ENCODE results near the gene ZNF524.

Gene ZNF524

DNA sequence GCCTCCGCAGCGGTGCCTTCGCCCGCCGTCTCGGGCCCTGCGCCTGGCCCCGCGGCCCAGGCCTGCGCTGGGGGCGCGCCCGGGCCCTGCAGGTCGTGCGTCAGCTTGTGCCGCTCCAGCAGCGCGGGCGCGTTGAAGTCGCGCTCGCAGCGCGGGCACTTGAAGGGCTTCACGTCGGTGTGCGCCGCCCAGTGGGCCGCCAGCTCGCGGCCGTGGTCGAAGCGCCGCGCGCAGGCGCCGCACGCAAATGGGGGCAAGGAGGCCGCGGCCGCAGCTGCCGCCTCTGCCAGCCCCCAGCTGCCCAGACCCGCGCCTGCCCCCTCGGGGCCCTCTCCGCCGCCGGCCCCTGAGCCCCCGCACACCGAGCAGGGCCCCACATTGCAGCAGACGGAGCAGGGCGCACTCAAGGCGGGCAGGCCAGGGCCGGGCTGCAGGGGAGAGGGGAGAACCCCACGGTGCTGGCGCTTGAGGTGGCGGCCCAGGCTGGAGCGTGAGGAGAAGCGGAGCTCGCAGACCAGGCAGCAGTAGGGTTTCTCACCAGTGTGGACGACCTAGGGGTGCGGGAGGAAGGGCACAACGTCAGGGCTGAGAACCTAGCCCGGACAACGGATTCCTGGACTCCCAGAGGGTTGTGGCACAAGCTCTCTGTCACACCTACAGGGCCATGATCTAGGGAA, 6.9 kb upstream of the ZNF524 start:
- H3F3A ChIP-seq (ENCODE audit: insufficient read depth, low read length): no peaks in the 10 kb centered on the region
- H3K4me3 ChIP-seq (ENCODE audit: low read length): no peak overlapping the region
- no peaks in the 10 kb centered on the region for H3K4me1 ChIP-seq (ENCODE audit: low read length)
- H3K9ac ChIP-seq (ENCODE audit: low read length): no peak overlapping the region
- no peak for DNase-seq
- H2AFZ ChIP-seq (ENCODE audit: low read length): no peak overlapping the region
- no peaks in the 10 kb centered on the region for H3K9me2 ChIP-seq (replicated peaks; ENCODE audit: insufficient read depth, low read length)
- TF ChIP-seq EZH2 (optimal IDR thresholded peaks at IDR 0.05; ENCODE audit: low read depth, low read length) (no peak), EZH2phosphoT487 (IDR thresholded peaks at IDR 0.05; ENCODE audit: low read length) (no peak), CTCF (IDR thresholded peaks at IDR 0.05; ENCODE audit: low read length) (no peak)
- H3K27me3 ChIP-seq (replicated peaks; ENCODE audit: insufficient read depth, low read length): peaks cover 18% of the 10 kb centered on the region
- H3K9me3 ChIP-seq (replicated peaks; ENCODE audit: insufficient read depth, low read length): no peaks in the 10 kb centered on the region
- no peak overlapping the region for H3K27ac ChIP-seq (ENCODE audit: low read length)
- no peaks in the 10 kb centered on the region for H4K20me1 ChIP-seq (ENCODE audit: insufficient read depth, low read length)
- H3K36me3 ChIP-seq (replicated peaks; ENCODE audit: insufficient read depth, low read length): no peaks in the 10 kb centered on the region
- no peaks in the 10 kb centered on the region for H3K79me2 ChIP-seq (ENCODE audit: low read length)
- no peak overlapping the region for H3K4me2 ChIP-seq (ENCODE audit: low read depth, low read length)

DNA sequence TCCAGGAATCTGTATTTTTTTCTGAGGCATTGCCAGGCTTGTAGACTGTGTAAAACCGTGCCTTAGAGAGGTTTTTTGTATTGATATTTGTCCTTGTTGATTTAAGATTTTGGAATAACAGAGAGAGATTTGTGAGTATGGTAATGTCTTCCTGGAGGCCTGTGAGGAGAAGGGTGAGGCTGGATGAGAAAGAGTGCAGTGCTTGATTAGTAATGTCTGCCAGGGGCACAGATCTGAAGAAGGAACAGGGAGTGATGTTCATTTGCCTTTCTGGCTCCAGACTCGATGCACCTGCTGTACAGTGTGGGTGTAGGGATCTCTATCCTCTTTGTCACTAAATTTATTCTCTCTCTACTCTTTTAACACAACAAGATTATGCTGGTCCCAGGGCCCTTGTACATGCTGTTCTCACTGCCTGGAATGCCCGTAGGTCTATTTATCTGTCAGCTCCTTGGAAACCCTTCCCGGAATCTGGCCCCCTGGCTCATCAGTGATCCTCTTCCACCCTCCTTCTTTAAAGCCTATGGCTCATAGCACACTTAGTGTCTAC, 5.0 kb upstream of the ZNF524 start:
- Histone ChIP-seq H4K20me1 (ENCODE audit: insufficient read depth, low read length) (no peaks in the 10 kb centered on the region), H3K27ac (ENCODE audit: low read length) (no peak overlapping the region), H3K4me1 (ENCODE audit: low read length) (no peaks in the 10 kb centered on the region), H3F3A (ENCODE audit: insufficient read depth, low read length) (peaks cover 8% of the 10 kb centered on the region; the same call in 1 of the 2 replicates), H3K4me3 (ENCODE audit: low read length) (no peak overlapping the region), H3K9ac (ENCODE audit: low read length) (no peak overlapping the region), H3K4me2 (ENCODE audit: low read depth, low read length) (no peak overlapping the region), H3K36me3 (replicated peaks; ENCODE audit: insufficient read depth, low read length) (no peaks in the 10 kb centered on the region), H3K9me3 (replicated peaks; ENCODE audit: insufficient read depth, low read length) (no peaks in the 10 kb centered on the region), H2AFZ (ENCODE audit: low read length) (no peak overlapping the region), H3K9me2 (replicated peaks; ENCODE audit: insufficient read depth, low read length) (no peaks in the 10 kb centered on the region), H3K79me2 (ENCODE audit: low read length) (no peaks in the 10 kb centered on the region), H3K27me3 (replicated peaks; ENCODE audit: insufficient read depth, low read length) (peaks cover 6% of the 10 kb centered on the region; the same call in 1 of the 2 replicates)
- TF ChIP-seq EZH2 (optimal IDR thresholded peaks at IDR 0.05; ENCODE audit: low read depth, low read length) (no peak), EZH2phosphoT487 (IDR thresholded peaks at IDR 0.05; ENCODE audit: low read length) (no peak), CTCF (IDR thresholded peaks at IDR 0.05; ENCODE audit: low read length) (no peak)
- no peak for DNase-seq

GRCh38 chr19:55596304-55596703, 3.8 kb upstream of the ZNF524 start:
- H3K9me3 ChIP-seq (replicated peaks; ENCODE audit: insufficient read depth, low read length): no peaks in the 10 kb centered on the region

More at GRCh38 chr19:55596304-55596703, 3.8 kb upstream of the ZNF524 start:
- peaks cover 7% of the 10 kb centered on the region; the same call in 1 of the 2 replicates for H3K4me1 ChIP-seq (ENCODE audit: low read length)
- TF ChIP-seq CTCF (IDR thresholded peaks at IDR 0.05; ENCODE audit: low read length): no peak
- no peak for TF ChIP-seq EZH2 (optimal IDR thresholded peaks at IDR 0.05; ENCODE audit: low read depth, low read length)
- TF ChIP-seq EZH2phosphoT487 (IDR thresholded peaks at IDR 0.05; ENCODE audit: low read length): no peak
- 0 out of 2 replicates have a peak, but pooled peaks cover 7% of the 10 kb centered on the region for H3K79me2 ChIP-seq (ENCODE audit: low read length)
- H3K36me3 ChIP-seq (replicated peaks; ENCODE audit: insufficient read depth, low read length): no peaks in the 10 kb centered on the region
- H4K20me1 ChIP-seq (ENCODE audit: insufficient read depth, low read length): no peaks in the 10 kb centered on the region
- H3K9ac ChIP-seq (ENCODE audit: low read length): no peak overlapping the region
- H3K27me3 ChIP-seq (replicated peaks; ENCODE audit: insufficient read depth, low read length): no peaks in the 10 kb centered on the region
- H3K9me2 ChIP-seq (replicated peaks; ENCODE audit: insufficient read depth, low read length): no peaks in the 10 kb centered on the region
- no peak overlapping the region for H2AFZ ChIP-seq (ENCODE audit: low read length)
- H3F3A ChIP-seq (ENCODE audit: insufficient read depth, low read length): peaks cover 17% of the 10 kb centered on the region
- H3K4me2 ChIP-seq (ENCODE audit: low read depth, low read length): no peak overlapping the region
- no peak for DNase-seq
- H3K4me3 ChIP-seq (ENCODE audit: low read length): no peak overlapping the region
- no peak overlapping the region for H3K27ac ChIP-seq (ENCODE audit: low read length)
